Prostate gland (tissue), 2 donors: Measurements from ENCODE around the gene KPNA1.

Experiments used
- CTCF ChIP-seq, 4 experiments: fragments of 200-600 bp in 2 of 4; fragments of 450-650 bp in 2 of 4; sonication (generic) in 2 of 4; IDR thresholded peaks; 1 replicate in 3 of 4; 2 replicates in 1 of 4; pipeline ENCODE4 v1.5.1; 2016 to 2019; ENCODE audit warnings: antibody characterized with exemption in 4 of 4, mild to moderate bottlenecking in 2 of 4, moderate library complexity in 2 of 4
- POLR2A ChIP-seq: fragments of 450-650 bp; IDR thresholded peaks from one replicate; pipeline ENCODE4 v1.6.1; 2016; ENCODE audit warnings: antibody characterized with exemption, mild to moderate bottlenecking
- POLR2AphosphoS5 ChIP-seq: sonication (generic); formaldehyde crosslinking; IDR thresholded peaks from one replicate; pipeline ENCODE4 v1.6.1; 2017; ENCODE audit warnings: antibody characterized with exemption

GRCh38 chr3:122391681-122392446, 122.9 kb downstream of the KPNA1 start:
- no peak for TF ChIP-seq CTCF (IDR thresholded peaks at IDR 0.05)
- TF ChIP-seq POLR2A: no peak
- TF ChIP-seq POLR2AphosphoS5: no peak
